ENCODE measurements around the gene AMZ1. TPM values are rescaled to one million over a fixed set of nuclear protein-coding genes. Genes with fewer than 3 reads are reported as not detected.

Gene AMZ1
- total and polyA plus RNA-seq, 10 of the 15 experiments (the other 5 are each of a cell fraction or from before 2014, with no cell fraction given), result 0.02 to 2.0 (median 0.69) TPM

GRCh38 chr7:2716906-2717292 is 28.9 kb downstream of the AMZ1 start (continued):
- TF ChIP-seq ZNF592 (IDR thresholded peaks at IDR 0.05), result no peak

GRCh38 chr7:2717293-2718261 is 29.6 kb downstream of the AMZ1 start:
- SMC1A ChIA-PET (ENCODE audit: uncharacterized antibody, unreplicated experiment), result interaction anchor here (1.0 to 2.1 kb wide), 4 partner anchors 7 to 53 kb away, joined by 3 to 9 read pairs (median 4); no protein-coding TSS in a partner anchor
- BruUV-seq (replicated peaks), result no TSS peak
- Histone ChIP-seq H3K9me3 (replicated peaks; ENCODE audit: control insufficient read depth, insufficient read depth, low read length) (no peaks in the 10 kb centered on the region; the same call in 2 of the 3 replicates), H3K36me3 (ENCODE audit: control insufficient read depth in 2 of 2, insufficient read depth in 2 of 2, low read length in 1 of 2) (peaks cover 0 to 2% of the 10 kb centered on the region in 2 experiments; a peak in 1 of 4 replicates), H3K79me2 (ENCODE audit: control insufficient read depth, insufficient read depth, low read length) (no peaks in the 10 kb centered on the region), H2AFZ (ENCODE audit: control insufficient read depth, low read depth, low read length) (peak overlapping the region; percentile 30; the same call in 1 of the 2 replicates), H3K4me3 (no peak overlapping the region), H3K27ac (ENCODE audit: control insufficient read depth, insufficient read depth) (no peak overlapping the region), H3K4me1 (ENCODE audit: control insufficient read depth, insufficient read depth, low read length) (peaks cover 34% of the 10 kb centered on the region), H3K27me3 (replicated peaks in 1 of 2; ENCODE audit: control insufficient read depth in 2 of 2, insufficient read depth in 2 of 2, low read length in 1 of 2) (no peaks in the 10 kb centered on the region), H3K4me2 (ENCODE audit: control insufficient read depth, insufficient read depth) (no peak overlapping the region), H3K9ac (ENCODE audit: control insufficient read depth, insufficient read depth, low read length) (no peak overlapping the region), H4K20me1 (ENCODE audit: control insufficient read depth, insufficient read depth) (no peaks in the 10 kb centered on the region)
- in situ Hi-C loops (cut with MboI) (no loop called here), intact Hi-C loops (cut with micrococcal nuclease; ENCODE audit: unreplicated experiment) (no loop called here)
- CTCF ChIA-PET, result interaction anchor here (1.0 to 3.9 kb wide), 8 partner anchors 7 to 150 kb away, joined by 3 to 54 read pairs (median 4); no protein-coding TSS in a partner anchor
- WGBS (ENCODE audit: insufficient coverage, insufficient replicate concordance, low lambda C conversion rate, missing lambda C conversion rate), result 89% methylated on average over 47 of the region's 47 CpGs
- no peak for FAIRE-seq
- POLR2A ChIA-PET, result no interaction called here
- RAD21 ChIA-PET (ENCODE audit: unreplicated experiment), result interaction anchor here (2.0 kb wide), 1 partner anchor 8 kb away, joined by 10 read pairs; no protein-coding TSS in a partner anchor
- no peak for DNase-seq (ENCODE audit: low read depth, low spot score)
- ATAC-seq, result no peak
- TF ChIP-seq CREM (IDR thresholded peaks at IDR 0.05; ENCODE audit: low read depth) (no peak), YBX1 (IDR thresholded peaks at IDR 0.05) (no peak), RAD51 (IDR thresholded peaks at IDR 0.05) (no peak), KAT2A (conservative IDR thresholded peaks at IDR 0.05; ENCODE audit: control insufficient read depth, low read depth, low read length) (no peak), ZNF207 (IDR thresholded peaks at IDR 0.05; ENCODE audit: borderline replicate concordance) (no peak), EED (IDR thresholded peaks at IDR 0.05; ENCODE audit: low read depth) (no peak), SREBF2 (IDR thresholded peaks at IDR 0.05; ENCODE audit: low read length) (no peak), ZBTB4 (CRISPR knock-in tag; IDR thresholded peaks at IDR 0.05) (no peak)
- TF ChIP-seq, protein P1, sequence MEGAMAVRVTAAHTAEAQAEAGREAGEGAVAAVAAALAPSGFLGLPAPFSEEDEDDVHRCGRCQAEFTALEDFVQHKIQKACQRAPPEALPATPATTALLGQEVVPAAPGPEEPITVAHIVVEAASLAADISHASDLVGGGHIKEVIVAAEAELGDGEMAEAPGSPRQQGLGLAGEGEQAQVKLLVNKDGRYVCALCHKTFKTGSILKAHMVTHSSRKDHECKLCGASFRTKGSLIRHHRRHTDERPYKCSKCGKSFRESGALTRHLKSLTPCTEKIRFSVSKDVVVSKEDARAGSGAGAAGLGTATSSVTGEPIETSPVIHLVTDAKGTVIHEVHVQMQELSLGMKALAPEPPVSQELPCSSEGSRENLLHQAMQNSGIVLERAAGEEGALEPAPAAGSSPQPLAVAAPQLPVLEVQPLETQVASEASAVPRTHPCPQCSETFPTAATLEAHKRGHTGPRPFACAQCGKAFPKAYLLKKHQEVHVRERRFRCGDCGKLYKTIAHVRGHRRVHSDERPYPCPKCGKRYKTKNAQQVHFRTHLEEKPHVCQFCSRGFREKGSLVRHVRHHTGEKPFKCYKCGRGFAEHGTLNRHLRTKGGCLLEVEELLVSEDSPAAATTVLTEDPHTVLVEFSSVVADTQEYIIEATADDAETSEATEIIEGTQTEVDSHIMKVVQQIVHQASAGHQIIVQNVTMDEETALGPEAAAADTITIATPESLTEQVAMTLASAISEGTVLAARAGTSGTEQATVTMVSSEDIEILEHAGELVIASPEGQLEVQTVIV (IDR thresholded peaks at IDR 0.05; ENCODE audit: borderline replicate concordance, partially characterized antibody), result no peak

Measured in GM12878 (cell line).